HEK293 (cell line): Measurements from ENCODE around the gene PGAM4.

Experiments used
- KLF16 ChIP-seq: fragments of 450-650 bp; formaldehyde crosslinking; IDR thresholded peaks from 2 replicates; pipeline ENCODE4 v1.5.1; 2017; ENCODE audit warnings: missing biosample characterization, missing genetic modification characterization
- MEIS1 ChIP-seq: sonication (generic); formaldehyde crosslinking; IDR thresholded peaks from 2 replicates; pipeline ENCODE4 v1.8.1; 2022; ENCODE audit warnings: missing genetic modification reagents, mild to moderate bottlenecking, borderline replicate concordance
- ZBTB21 ChIP-seq: fragments of 450-650 bp; formaldehyde crosslinking; IDR thresholded peaks from 2 replicates; pipeline ENCODE4 v1.5.1; 2017; ENCODE audit warnings: missing biosample characterization, missing genetic modification characterization
- ZNF2 ChIP-seq: fragments of 450-650 bp; formaldehyde crosslinking; IDR thresholded peaks from 2 replicates; pipeline ENCODE4 v1.5.1; 2016; ENCODE audit warnings: missing biosample characterization, missing genetic modification characterization

DNA sequence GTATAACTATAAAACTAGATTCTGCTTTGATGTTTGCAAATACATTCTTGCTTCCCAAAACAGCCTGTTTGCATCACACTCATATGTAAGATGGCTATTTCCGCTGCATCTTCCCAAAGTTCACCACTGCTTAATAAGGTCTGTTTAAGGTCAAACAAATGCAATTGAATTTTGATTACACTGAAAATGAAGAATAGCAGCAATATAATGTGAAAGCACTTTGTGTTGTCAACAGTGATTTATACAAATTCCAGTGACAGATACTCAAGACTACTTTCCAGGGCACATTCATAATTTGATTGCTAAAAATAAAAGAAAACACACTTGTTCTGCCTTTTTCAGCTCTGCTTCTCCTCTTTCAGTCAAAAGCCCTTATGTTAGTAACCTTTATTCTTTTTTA lies 8.1 kb upstream of the PGAM4 start:
- TF ChIP-seq ZBTB21 (tag by site-specific recombination) (no peak), MEIS1 (CRISPR knock-in tag) (no peak), ZNF2 (tag by site-specific recombination) (no peak), KLF16 (tag by site-specific recombination) (no peak)
